DOHH2 (cell line): ENCODE data around the gene ZER1.

Experiments
- EZH2phosphoT487 ChIP-seq: fragments of 200-600 bp; sonication (generic); IDR thresholded peaks from 2 replicates; pipeline ENCODE4 v1.6.1; 2017; ENCODE audit warnings: borderline replicate concordance, mild to moderate bottlenecking, antibody characterized with exemption, low read length, moderate library complexity, mixed read lengths
- TF ChIP-seq, protein P1 (sequence below): fragments of 200-600 bp; sonication (generic); IDR thresholded peaks from one replicate; pipeline ENCODE4 v1.5.1; 2014; ENCODE audit warnings: antibody characterized with exemption, mild to moderate bottlenecking, low read depth, low read length; ENCODE audit not compliant: poor library complexity, severe bottlenecking

DNA sequence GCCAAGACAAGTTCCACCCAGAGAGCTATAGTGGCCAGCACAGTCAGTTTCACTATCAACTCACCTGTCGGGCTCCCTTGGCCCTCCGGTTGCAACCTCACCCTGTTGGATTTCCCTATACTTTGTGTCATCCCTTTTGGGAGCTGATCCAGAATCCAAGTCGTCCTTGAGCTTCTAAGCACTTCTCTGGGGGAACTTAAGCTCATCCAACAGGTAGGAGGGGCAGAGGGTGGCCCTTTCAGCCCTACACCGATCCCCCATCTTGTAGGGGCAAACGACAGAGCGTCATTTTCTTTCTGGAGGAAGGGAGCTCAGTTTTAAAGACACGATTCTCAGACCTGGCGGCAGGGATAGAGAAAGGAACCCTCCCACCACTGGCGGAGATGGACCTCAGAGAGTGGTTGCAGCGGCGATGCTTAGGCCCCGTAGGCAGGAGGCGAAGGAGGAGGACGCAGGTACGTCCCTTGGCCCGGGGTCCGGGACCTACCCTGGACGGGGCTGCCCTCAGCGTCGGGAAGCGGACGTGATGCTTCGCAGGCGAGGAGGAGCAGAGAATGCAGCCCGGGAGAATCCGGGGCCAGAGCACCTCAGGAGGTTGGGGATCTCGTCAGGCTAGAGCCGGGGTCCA, 519 bp downstream of the ZER1 start:
- TF ChIP-seq, protein P1, sequence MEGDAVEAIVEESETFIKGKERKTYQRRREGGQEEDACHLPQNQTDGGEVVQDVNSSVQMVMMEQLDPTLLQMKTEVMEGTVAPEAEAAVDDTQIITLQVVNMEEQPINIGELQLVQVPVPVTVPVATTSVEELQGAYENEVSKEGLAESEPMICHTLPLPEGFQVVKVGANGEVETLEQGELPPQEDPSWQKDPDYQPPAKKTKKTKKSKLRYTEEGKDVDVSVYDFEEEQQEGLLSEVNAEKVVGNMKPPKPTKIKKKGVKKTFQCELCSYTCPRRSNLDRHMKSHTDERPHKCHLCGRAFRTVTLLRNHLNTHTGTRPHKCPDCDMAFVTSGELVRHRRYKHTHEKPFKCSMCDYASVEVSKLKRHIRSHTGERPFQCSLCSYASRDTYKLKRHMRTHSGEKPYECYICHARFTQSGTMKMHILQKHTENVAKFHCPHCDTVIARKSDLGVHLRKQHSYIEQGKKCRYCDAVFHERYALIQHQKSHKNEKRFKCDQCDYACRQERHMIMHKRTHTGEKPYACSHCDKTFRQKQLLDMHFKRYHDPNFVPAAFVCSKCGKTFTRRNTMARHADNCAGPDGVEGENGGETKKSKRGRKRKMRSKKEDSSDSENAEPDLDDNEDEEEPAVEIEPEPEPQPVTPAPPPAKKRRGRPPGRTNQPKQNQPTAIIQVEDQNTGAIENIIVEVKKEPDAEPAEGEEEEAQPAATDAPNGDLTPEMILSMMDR, result no peak
- no peak for TF ChIP-seq EZH2phosphoT487
